ENCODE data around the gene BUD31. TPM values are rescaled to one million over a fixed set of nuclear protein-coding genes. Genes with fewer than 3 reads are reported as not detected.
"Not testable (repeated sequence)": the region's sequence is repeated elsewhere in the genome, so short reads cannot be mapped to it uniquely, and the experiment has no call there.

BUD31 gene
- total RNA-seq, 1 experiment from 2014 or later = 69.0 TPM

- DNase-seq = peak; percentile 85
- Histone ChIP-seq H3K27me3 (no peaks in the 10 kb centered on the region), H3K36me3 (peaks cover 1% of the 10 kb centered on the region; the same call in 1 of the 2 replicates)
Measured at GRCh38 chr7:99375070-99375807, 33.5 kb upstream of the BUD31 start.

GRCh38 chr7:99379043-99379577, 29.7 kb upstream of the BUD31 start:
- peak; percentile 86 for DNase-seq
- H3K36me3 ChIP-seq = peaks cover 13% of the 10 kb centered on the region
- H3K27me3 ChIP-seq = no peaks in the 10 kb centered on the region
- no peak overlapping the region for H3K4me3 ChIP-seq
- H3K9me3 ChIP-seq = no peaks in the 10 kb centered on the region

More at GRCh38 chr7:99375070-99375807, 33.5 kb upstream of the BUD31 start:
- Histone ChIP-seq H3K9me3 (no peaks in the 10 kb centered on the region), H3K4me3 (peak overlapping the region; percentile 70)

- not testable (repeated sequence) for H3K4me3 ChIP-seq, H3K27me3 ChIP-seq, H3K9me3 ChIP-seq, DNase-seq
- H3K36me3 ChIP-seq = peaks cover 13% of the 10 kb centered on the region
Measured at GRCh38 chr7:99379693-99380031, 29.1 kb upstream of the BUD31 start.

GRCh38 chr7:99380032-99380822, 28.5 kb upstream of the BUD31 start:
- H3K36me3 ChIP-seq = peaks cover 13% of the 10 kb centered on the region
- DNase-seq = no peak
- H3K27me3 ChIP-seq = no peaks in the 10 kb centered on the region
- no peak overlapping the region for H3K4me3 ChIP-seq
- no peaks in the 10 kb centered on the region for H3K9me3 ChIP-seq

GRCh38 chr7:99380823-99381663, 27.7 kb upstream of the BUD31 start:
- H3K4me3 ChIP-seq = no peak overlapping the region
- DNase-seq = no peak
- H3K36me3 ChIP-seq = peaks cover 13% of the 10 kb centered on the region
- no peaks in the 10 kb centered on the region for H3K9me3 ChIP-seq
- H3K27me3 ChIP-seq = no peaks in the 10 kb centered on the region

- no peak for DNase-seq
- no peak overlapping the region for H3K4me3 ChIP-seq
- H3K27me3 ChIP-seq = no peaks in the 10 kb centered on the region
- no peaks in the 10 kb centered on the region for H3K9me3 ChIP-seq
- peaks cover 13% of the 10 kb centered on the region for H3K36me3 ChIP-seq
Measured at GRCh38 chr7:99381664-99382075, 27.1 kb upstream of the BUD31 start.

- Histone ChIP-seq H3K9me3 (no peaks in the 10 kb centered on the region), H3K27me3 (no peaks in the 10 kb centered on the region), H3K4me3 (no peak overlapping the region), H3K36me3 (peaks cover 13% of the 10 kb centered on the region)
- DNase-seq = no peak
Measured at GRCh38 chr7:99383203-99383602, 25.6 kb upstream of the BUD31 start.

GRCh38 chr7:99383791-99384370, 24.9 kb upstream of the BUD31 start:
- Histone ChIP-seq H3K9me3 (no peaks in the 10 kb centered on the region), H3K36me3 (peaks cover 13% of the 10 kb centered on the region), H3K4me3 (no peak overlapping the region), H3K27me3 (no peaks in the 10 kb centered on the region)
- DNase-seq = no peak

GRCh38 chr7:99384523-99384922, 24.2 kb upstream of the BUD31 start:
- H3K27me3 ChIP-seq = no peaks in the 10 kb centered on the region
- H3K9me3 ChIP-seq = no peaks in the 10 kb centered on the region
- H3K4me3 ChIP-seq = no peak overlapping the region
- DNase-seq = no peak
- peaks cover 13% of the 10 kb centered on the region for H3K36me3 ChIP-seq

GRCh38 chr7:99385564-99385963, 23.2 kb upstream of the BUD31 start:
- Histone ChIP-seq H3K4me3 (no peak overlapping the region), H3K36me3 (peaks cover 9% of the 10 kb centered on the region), H3K27me3 (no peaks in the 10 kb centered on the region), H3K9me3 (no peaks in the 10 kb centered on the region)
- DNase-seq = no peak

- Histone ChIP-seq H3K36me3 (no peaks in the 10 kb centered on the region; the same call in 1 of the 2 replicates), H3K9me3 (no peaks in the 10 kb centered on the region), H3K4me3 (no peak overlapping the region), H3K27me3 (no peaks in the 10 kb centered on the region)
- DNase-seq = no peak
Measured at GRCh38 chr7:99386584-99387238, 22.1 kb upstream of the BUD31 start.

GRCh38 chr7:99387239-99387635, 21.5 kb upstream of the BUD31 start:
- H3K36me3 ChIP-seq, H3K4me3 ChIP-seq, DNase-seq: not testable (repeated sequence)

GRCh38 chr7:99387912-99388311, 20.9 kb upstream of the BUD31 start:
- no peak for DNase-seq
- peaks cover under 1% of the 10 kb centered on the region for H3K36me3 ChIP-seq
- H3K4me3 ChIP-seq = no peak overlapping the region
- H3K27me3 ChIP-seq = no peaks in the 10 kb centered on the region
- H3K9me3 ChIP-seq = no peaks in the 10 kb centered on the region

More at GRCh38 chr7:99387239-99387635, 21.5 kb upstream of the BUD31 start:
- H3K9me3 ChIP-seq, H3K27me3 ChIP-seq: not testable (repeated sequence)

- H3K27me3 ChIP-seq = no peaks in the 10 kb centered on the region
- no peak overlapping the region for H3K4me3 ChIP-seq
- no peaks in the 10 kb centered on the region for H3K9me3 ChIP-seq
- DNase-seq = no peak
- peaks cover 2% of the 10 kb centered on the region for H3K36me3 ChIP-seq
Measured at GRCh38 chr7:99389772-99390171, 19.0 kb upstream of the BUD31 start.

- H3K4me3 ChIP-seq = no peak overlapping the region
- H3K9me3 ChIP-seq = no peaks in the 10 kb centered on the region
- H3K36me3 ChIP-seq = peaks cover 4% of the 10 kb centered on the region
- DNase-seq = no peak
- no peaks in the 10 kb centered on the region for H3K27me3 ChIP-seq
Measured at GRCh38 chr7:99390941-99391602, 17.7 kb upstream of the BUD31 start.

Data from MG63 (cell line).